K562 (cell line): ENCODE results near the gene WDR31. TPM values are rescaled to one million over a fixed set of nuclear protein-coding genes. Genes with fewer than 3 reads are reported as not detected.
A peak's percentile ranks its signal among the peaks of the same experiment; 100 is the strongest.

ENCODE experiments used
- ATAC-seq: fragments of 200-7000 bp; cut with Tn5 transposase; 3 replicates; pipeline ENCODE4 v1.9.1; 2020; ENCODE audit warnings: moderate library complexity
- BruUV-seq: library from RNA; stranded (reverse); fragments of 400-500 nt; replicated peaks from 2 replicates; lab custom pipeline; 2021; lab: Mats Ljungman, UMichigan
- CTCF ChIA-PET: fragments of 300-600 bp; formaldehyde crosslinking; extraction: SDS; loops from one replicate; lab custom pipeline; 2021; ENCODE audit warnings: low intra/inter-chr PET ratio; lab: Yijun Ruan, JAX
- POLR2A ChIA-PET: fragments of 300-600, 350-650 bp; sonication (Branson Sonifier 250); formaldehyde crosslinking; extraction: SDS; loops from one replicate; lab custom pipeline; 2021; ENCODE audit warnings: antibody characterized with exemption, inconsistent platforms; lab: Yijun Ruan, JAX
- DNase-seq, 4 experiments: peaks; one replicate each; pipeline versions ENCODE4 v3.0.0 to v3.0.0-alpha.2; 2011 to 2018; ENCODE audit warnings: low spot score in 3 of 4, mixed read lengths in 3 of 4; ENCODE audit errors: extremely low read depth in 1 of 4
- FAIRE-seq: peaks from 2 replicates; lab custom pipeline; 2011; peaks lifted over from hg19 to GRCh38; lab: Jason Lieb, UNC
- H2AFZ ChIP-seq: 2 replicates; pipeline ENCODE4 v1.6.0; 2011; ENCODE audit warnings: low read depth, low read length, control low read depth, inconsistent platforms
- H3K27ac ChIP-seq: fragments of 200-600 bp; 3 replicates; pipeline ENCODE4 v1.8.0; 2011; ENCODE audit warnings: low read depth, mild to moderate bottlenecking, control low read depth, inconsistent platforms, low read length, moderate library complexity, mixed read lengths; ENCODE audit errors: extremely low read depth
- H3K27me3 ChIP-seq, 2 experiments: fragments of 300-600 bp in 1 of 2; 2 replicates in 1 of 2; 3 replicates in 1 of 2; pipeline versions ENCODE4 v1.6.0 to v1.8.0; 2011; ENCODE audit warnings: inconsistent platforms in 2 of 2, low read length in 2 of 2, mild to moderate bottlenecking in 1 of 2, mixed read lengths in 1 of 2, moderate library complexity in 1 of 2; ENCODE audit not compliant: control insufficient read depth in 2 of 2, insufficient read depth in 2 of 2
- H3K36me3 ChIP-seq: fragments of 300-600 bp; 3 replicates; pipeline ENCODE4 v1.8.0; 2011; ENCODE audit warnings: mild to moderate bottlenecking, low read length, inconsistent platforms; ENCODE audit not compliant: control insufficient read depth, insufficient read depth
- H3K4me1 ChIP-seq, 2 experiments: fragments of 200-600 bp in 1 of 2; replicated peaks in 1 of 2; 2 replicates in 1 of 2; 3 replicates in 1 of 2; pipeline versions ENCODE4 v1.5.1 to v1.8.0; 2011; ENCODE audit warnings: inconsistent platforms in 2 of 2, low read length in 2 of 2, mild to moderate bottlenecking in 1 of 2, mixed read lengths in 1 of 2, moderate library complexity in 1 of 2; ENCODE audit not compliant: control insufficient read depth in 2 of 2, insufficient read depth in 2 of 2
- H3K4me2 ChIP-seq: 2 replicates; pipeline ENCODE4 v1.6.1; 2011; ENCODE audit warnings: low read length, control low read depth, inconsistent platforms, mixed read lengths; ENCODE audit not compliant: insufficient read depth
- H3K4me3 ChIP-seq: fragments of 200-600 bp; sonication (generic), shearing (Covaris generic); 2 replicates; pipeline ENCODE4 v1.5.1; 2016; ENCODE audit warnings: control low read depth, inconsistent platforms
- H3K79me2 ChIP-seq: fragments of 200-600 bp; 3 replicates; pipeline ENCODE4 v1.8.0; 2011; ENCODE audit warnings: low read length, inconsistent platforms; ENCODE audit not compliant: control insufficient read depth, insufficient read depth
- H3K9ac ChIP-seq, 2 experiments: 2 replicates each; pipeline versions ENCODE4 v1.6.0 to v1.6.1; 2011; ENCODE audit warnings: low read depth in 2 of 2, low read length in 2 of 2, control low read depth in 1 of 2, inconsistent platforms in 1 of 2, mild to moderate bottlenecking in 1 of 2, mixed read lengths in 1 of 2; ENCODE audit not compliant: insufficient read depth in 1 of 2
- H3K9me1 ChIP-seq: one replicate; pipeline ENCODE4 v1.6.0; 2011; ENCODE audit warnings: inconsistent platforms, mild to moderate bottlenecking, low read length, moderate library complexity; ENCODE audit not compliant: control insufficient read depth, insufficient read depth
- H3K9me3 ChIP-seq: replicated peaks from 2 replicates; pipeline ENCODE4 v1.5.1; 2011; ENCODE audit warnings: low read depth, low read length, inconsistent platforms; ENCODE audit not compliant: control insufficient read depth, insufficient read depth
- H4K20me1 ChIP-seq: replicated peaks from 2 replicates; pipeline ENCODE4 v1.6.1; 2011; ENCODE audit warnings: low read length, inconsistent platforms, mixed read lengths; ENCODE audit not compliant: control insufficient read depth, insufficient read depth
- ATF3 ChIP-seq, 2 experiments: fragments of 450-650 bp in 1 of 2; sonication (generic) in 1 of 2; formaldehyde crosslinking in 1 of 2; IDR thresholded peaks in 1 of 2; conservative IDR thresholded peaks in 1 of 2; 2 replicates each; pipeline versions ENCODE4 v1.6.1 to v1.8.1; 2016 to 2023; ENCODE audit warnings: mild to moderate bottlenecking in 2 of 2, moderate library complexity in 2 of 2, inconsistent platforms in 1 of 2, missing genetic modification reagents in 1 of 2
- ATF7 ChIP-seq: fragments of 450-650 bp; IDR thresholded peaks from 2 replicates; pipeline ENCODE4 v1.7.1; 2014; ENCODE audit warnings: mild to moderate bottlenecking, moderate library complexity
- CCNT2 ChIP-seq: IDR thresholded peaks from 2 replicates; pipeline ENCODE4 v1.6.1; 2011; ENCODE audit warnings: borderline replicate concordance, low read depth, mild to moderate bottlenecking, moderate library complexity, mixed read lengths, low read length; ENCODE audit not compliant: insufficient read length; ENCODE audit errors: extremely low read depth
- CREM ChIP-seq: IDR thresholded peaks from 2 replicates; pipeline ENCODE4 v1.6.1; 2014; ENCODE audit warnings: antibody characterized with exemption, low read depth
- CTBP1 ChIP-seq: fragments of 450-650 bp; IDR thresholded peaks from 2 replicates; pipeline ENCODE4 v1.6.1; 2016; ENCODE audit warnings: borderline replicate concordance
- FOS ChIP-seq: IDR thresholded peaks from 3 replicates; pipeline ENCODE4 v1.6.1; 2011; ENCODE audit not compliant: insufficient read length; ENCODE audit errors: extremely low read depth
- GABPA ChIP-seq: fragments of 200-800 bp; sonication (Bioruptor generic); conservative IDR thresholded peaks from 2 replicates; pipeline ENCODE4 v1.6.1; 2016; ENCODE audit warnings: low read depth, missing genetic modification characterization, missing compliant biosample characterization
- HDAC8 ChIP-seq: fragments of 450-650 bp; IDR thresholded peaks from 2 replicates; pipeline ENCODE4 v1.6.1; 2016; ENCODE audit warnings: mild to moderate bottlenecking, missing genetic modification characterization, moderate library complexity, missing compliant biosample characterization
- NBN ChIP-seq: fragments of 450-650 bp; IDR thresholded peaks from 2 replicates; pipeline ENCODE4 v1.6.1; 2016; ENCODE audit warnings: low read depth, mild to moderate bottlenecking
- NELFE ChIP-seq: IDR thresholded peaks from 2 replicates; pipeline ENCODE4 v1.6.1; 2011; ENCODE audit warnings: mild to moderate bottlenecking; ENCODE audit not compliant: insufficient read depth, insufficient read length
- PTTG1 ChIP-seq: fragments of 450-650 bp; IDR thresholded peaks from 2 replicates; pipeline ENCODE4 v1.6.1; 2016; ENCODE audit warnings: low read depth, mild to moderate bottlenecking, missing genetic modification characterization, missing compliant biosample characterization
- RFX7 ChIP-seq: fragments of 250-450 bp; sonication (Bioruptor Pico); IDR thresholded peaks from 2 replicates; pipeline ENCODE4 v1.5.1; 2021; ENCODE audit warnings: mild to moderate bottlenecking
- SUPT5H ChIP-seq: fragments of 450-650 bp; IDR thresholded peaks from 2 replicates; pipeline ENCODE4 v1.6.1; 2016
- TRIM28 ChIP-seq: fragments of 450-650 bp; IDR thresholded peaks from 2 replicates; pipeline ENCODE4 v1.6.1; 2017
- ZNF518B ChIP-seq: fragments of 250-450 bp; sonication (Bioruptor Pico); IDR thresholded peaks from 2 replicates; pipeline ENCODE4 v1.5.0; 2021; ENCODE audit warnings: mild to moderate bottlenecking, moderate library complexity
- WGBS: fragments of 100-300 bp; shearing (Covaris generic); methylation state at CpG from one replicate; pipeline ENCODE4 v1.1.6; 2016; ENCODE audit warnings: low coverage, mixed read lengths; ENCODE audit not compliant: insufficient coverage; ENCODE audit errors: missing lambda C conversion rate; 5-methylcytosine and 5-hydroxymethylcytosine counted together
- in situ Hi-C: fragments of 300-500 bp; cut with MboI; formaldehyde crosslinking; loops from 4 replicates; pipeline ENCODE4 v1.15.0; 2018; ENCODE audit warnings: inconsistent platforms, mixed read lengths
- intact Hi-C: fragments of 100-400 bp; cut with micrococcal nuclease; formaldehyde crosslinking; loops from 2 replicates; pipeline ENCODE4 v1.14.2; 2022
- polyA plus RNA-seq, 8 experiments: library from polyadenylated mRNA; depleted of rRNA in 4 of 8; stranded (reverse) in 5 of 8; unstranded in 3 of 8; fragments of >200 nt; fragmentation: Nextera tagmentation in 2 of 8; fragmentation: Illumina TruSeq in 1 of 8; extraction: Ambion mirVana in 2 of 8; extraction: Trizol in 1 of 8; gene quantifications; 2 replicates each; pipeline versions ENCODE4 v1.2.1 to v1.2.3, GENCODE V29; 2011 to 2014; ENCODE audit warnings: inconsistent platforms in 1 of 8, missing spikeins in 1 of 8
- total RNA-seq, 7 experiments: library from RNA; depleted of rRNA in 6 of 7; stranded (reverse); fragments of >200 nt in 6 of 7; fragmentation: Illumina TruSeq in 2 of 7; extraction: Trizol in 2 of 7; gene quantifications; 2 replicates each; pipeline versions ENCODE4 v1.2.1 to v1.2.3, GENCODE V29; 2011 to 2021; ENCODE audit warnings: low replicate concordance in 1 of 7
- TF ChIP-seq, protein P1 (sequence below): fragments of 250-450 bp; sonication (Bioruptor Pico); IDR thresholded peaks from 2 replicates; pipeline ENCODE4 v1.9.0; 2021; ENCODE audit warnings: mild to moderate bottlenecking, inconsistent platforms

The WDR31 gene
- total and polyA plus RNA-seq, 9 of the 15 experiments (the other 6 are each of a cell fraction or from before 2014, with no cell fraction given) = 0.35 to 1.8 (median 0.95) TPM

DNA sequence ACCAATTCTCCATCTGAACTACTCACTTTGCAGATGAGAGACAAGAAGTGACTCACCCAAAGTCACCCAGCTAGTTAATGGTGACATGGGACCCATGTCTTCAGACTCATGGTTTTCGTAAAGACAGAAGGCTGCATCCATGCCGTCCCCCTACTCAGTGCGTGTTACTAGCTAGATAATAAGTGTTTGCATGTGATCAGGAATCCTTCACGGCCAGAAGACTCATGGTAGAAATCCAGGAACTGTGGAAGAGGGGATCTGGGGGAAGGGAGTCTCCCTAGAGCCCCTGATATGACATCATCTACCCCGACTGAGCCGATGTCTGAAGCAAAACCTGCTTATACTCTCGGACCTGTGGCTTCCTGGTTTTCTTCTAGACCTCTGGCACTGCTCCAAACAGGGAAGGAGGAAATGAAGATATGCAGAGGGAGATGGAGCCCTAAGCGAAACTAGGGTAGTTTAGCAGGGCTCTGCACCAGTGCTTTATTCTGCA, 40.2 kb downstream of the WDR31 start:
- Histone ChIP-seq H3K79me2 (no peaks in the 10 kb centered on the region), H3K9ac (peak overlapping the region in 1 of 2 experiments; percentile 3; a peak in 1 of 4 replicates), H3K27me3 (peaks cover 15 to 29% of the 10 kb centered on the region in 2 experiments), H3K27ac (no peak overlapping the region), H3K4me1 (peaks cover 19 to 21% of the 10 kb centered on the region in 2 experiments; a peak in 4 of 5 replicates), H3K36me3 (no peaks in the 10 kb centered on the region), H4K20me1 (0 out of 2 replicates have a peak, but pooled peaks cover 1% of the 10 kb centered on the region), H3K4me3 (no peak overlapping the region), H2AFZ (peak overlapping the region; percentile 71), H3K9me1 (no peaks in the 10 kb centered on the region), H3K4me2 (peak overlapping the region; percentile 70), H3K9me3 (no peaks in the 10 kb centered on the region)
- BruUV-seq = no TSS peak
- WGBS = 0% methylated on average over 8 of the region's 8 CpGs
- DNase-seq (peak; percentile 22 to 80 (median 42)), FAIRE-seq (peak; percentile 23), ATAC-seq (peak; percentile 70)
- CTCF ChIA-PET = no interaction called here
- in situ Hi-C loops = loop anchor here (5.0 to 10.0 kb wide), 2 partner anchors 107 to 355 kb away; no protein-coding TSS in a partner anchor
- intact Hi-C loops = loop anchor here (10.0 kb wide), 1 partner anchor 355 kb away; no protein-coding TSS in a partner anchor
- POLR2A ChIA-PET = interaction anchor here (0.7 to 1.5 kb wide), 7 partner anchors 10 to 283 kb away, joined by 3 to 6 read pairs (median 3); partner anchors contain the start of genes C9orf43 and POLE3
- TF ChIP-seq ATF7 (peak; percentile 97), PTTG1 (no peak), FOS (no peak), RFX7 (CRISPR knock-in tag) (no peak), ATF3 (IDR thresholded peaks at IDR 0.05) (peak; percentile 94), ATF3 (CRISPR knock-in tag; conservative IDR thresholded peaks at IDR 0.05) (peak; percentile 76; the same call in 1 of the 2 replicates), NELFE (no peak), TRIM28 (no peak), CCNT2 (no peak), SUPT5H (no peak), CREM (no peak), HDAC8 (tag) (no peak), GABPA (tag) (no peak), CTBP1 (peak; percentile 62; the same call in 1 of the 2 replicates), ZNF518B (CRISPR knock-in tag) (no peak), NBN (no peak)
- TF ChIP-seq, protein P1, sequence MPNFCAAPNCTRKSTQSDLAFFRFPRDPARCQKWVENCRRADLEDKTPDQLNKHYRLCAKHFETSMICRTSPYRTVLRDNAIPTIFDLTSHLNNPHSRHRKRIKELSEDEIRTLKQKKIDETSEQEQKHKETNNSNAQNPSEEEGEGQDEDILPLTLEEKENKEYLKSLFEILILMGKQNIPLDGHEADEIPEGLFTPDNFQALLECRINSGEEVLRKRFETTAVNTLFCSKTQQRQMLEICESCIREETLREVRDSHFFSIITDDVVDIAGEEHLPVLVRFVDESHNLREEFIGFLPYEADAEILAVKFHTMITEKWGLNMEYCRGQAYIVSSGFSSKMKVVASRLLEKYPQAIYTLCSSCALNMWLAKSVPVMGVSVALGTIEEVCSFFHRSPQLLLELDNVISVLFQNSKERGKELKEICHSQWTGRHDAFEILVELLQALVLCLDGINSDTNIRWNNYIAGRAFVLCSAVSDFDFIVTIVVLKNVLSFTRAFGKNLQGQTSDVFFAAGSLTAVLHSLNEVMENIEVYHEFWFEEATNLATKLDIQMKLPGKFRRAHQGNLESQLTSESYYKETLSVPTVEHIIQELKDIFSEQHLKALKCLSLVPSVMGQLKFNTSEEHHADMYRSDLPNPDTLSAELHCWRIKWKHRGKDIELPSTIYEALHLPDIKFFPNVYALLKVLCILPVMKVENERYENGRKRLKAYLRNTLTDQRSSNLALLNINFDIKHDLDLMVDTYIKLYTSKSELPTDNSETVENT = no peak
